ENCODE data around the gene PKD2.

Gene PKD2

GRCh38 chr4:87978681-87979080 lies 28.8 kb upstream of the PKD2 start:
- Histone ChIP-seq H4K20me1 (ENCODE audit: insufficient read depth) (no peaks in the 10 kb centered on the region), H3K9ac (no peak overlapping the region), H2AFZ (ENCODE audit: low read depth) (no peak overlapping the region), H3K4me2 (no peak overlapping the region), H3K4me1 (ENCODE audit: low read depth, poor library complexity, severe bottlenecking) (peaks cover 10% of the 10 kb centered on the region), H3K4me3 (IDR thresholded peaks at IDR 0.05; ENCODE audit: insufficient read depth, low read depth, low read length) (no peak overlapping the region), H3K27ac (no peak overlapping the region), H3K36me3 (ENCODE audit: insufficient read depth) (no peaks in the 10 kb centered on the region), H3K79me2 (ENCODE audit: insufficient read depth, low read depth) (no peaks in the 10 kb centered on the region), H3K27me3 (ENCODE audit: insufficient read depth, low read depth) (no peaks in the 10 kb centered on the region)
- TF ChIP-seq CTCF (conservative IDR thresholded peaks at IDR 0.05; ENCODE audit: low read depth, low read length), result no peak

- Histone ChIP-seq H2AFZ (ENCODE audit: low read depth) (no peak overlapping the region), H3K27me3 (ENCODE audit: insufficient read depth, low read depth) (no peaks in the 10 kb centered on the region), H3K9ac (no peak overlapping the region), H4K20me1 (ENCODE audit: insufficient read depth) (no peaks in the 10 kb centered on the region), H3K27ac (no peak overlapping the region), H3K4me3 (IDR thresholded peaks at IDR 0.05; ENCODE audit: insufficient read depth, low read depth, low read length) (no peak overlapping the region), H3K4me1 (ENCODE audit: low read depth, poor library complexity, severe bottlenecking) (peaks cover 10% of the 10 kb centered on the region), H3K4me2 (no peak overlapping the region), H3K79me2 (ENCODE audit: insufficient read depth, low read depth) (no peaks in the 10 kb centered on the region), H3K36me3 (ENCODE audit: insufficient read depth) (no peaks in the 10 kb centered on the region)
- no peak for TF ChIP-seq CTCF (conservative IDR thresholded peaks at IDR 0.05; ENCODE audit: low read depth, low read length)
These were observed 27.6 kb upstream of the PKD2 start for GRCh38 chr4:87979810-87980209.

GRCh38 chr4:87981486-87981885 lies 25.9 kb upstream of the PKD2 start:
- Histone ChIP-seq H3K4me3 (IDR thresholded peaks at IDR 0.05; ENCODE audit: insufficient read depth, low read depth, low read length) (no peak overlapping the region), H3K27me3 (ENCODE audit: insufficient read depth, low read depth) (no peaks in the 10 kb centered on the region), H2AFZ (ENCODE audit: low read depth) (no peak overlapping the region), H3K27ac (no peak overlapping the region), H3K9ac (no peak overlapping the region), H3K36me3 (ENCODE audit: insufficient read depth) (no peaks in the 10 kb centered on the region), H3K79me2 (ENCODE audit: insufficient read depth, low read depth) (no peaks in the 10 kb centered on the region), H3K4me2 (no peak overlapping the region), H4K20me1 (ENCODE audit: insufficient read depth) (no peaks in the 10 kb centered on the region), H3K4me1 (ENCODE audit: low read depth, poor library complexity, severe bottlenecking) (no peaks in the 10 kb centered on the region)
- no peak for TF ChIP-seq CTCF (conservative IDR thresholded peaks at IDR 0.05; ENCODE audit: low read depth, low read length)

GRCh38 chr4:87982036-87982435 lies 25.4 kb upstream of the PKD2 start:
- Histone ChIP-seq H3K79me2 (ENCODE audit: insufficient read depth, low read depth) (no peaks in the 10 kb centered on the region), H3K36me3 (ENCODE audit: insufficient read depth) (no peaks in the 10 kb centered on the region), H3K27ac (no peak overlapping the region), H4K20me1 (ENCODE audit: insufficient read depth) (no peaks in the 10 kb centered on the region), H3K27me3 (ENCODE audit: insufficient read depth, low read depth) (no peaks in the 10 kb centered on the region), H3K4me1 (ENCODE audit: low read depth, poor library complexity, severe bottlenecking) (no peaks in the 10 kb centered on the region), H3K9ac (no peak overlapping the region), H3K4me3 (IDR thresholded peaks at IDR 0.05; ENCODE audit: insufficient read depth, low read depth, low read length) (no peak overlapping the region), H3K4me2 (no peak overlapping the region), H2AFZ (ENCODE audit: low read depth) (no peak overlapping the region)
- TF ChIP-seq CTCF (conservative IDR thresholded peaks at IDR 0.05; ENCODE audit: low read depth, low read length), result no peak
